Measurements from ENCODE around the gene KMT2D.

DNA sequence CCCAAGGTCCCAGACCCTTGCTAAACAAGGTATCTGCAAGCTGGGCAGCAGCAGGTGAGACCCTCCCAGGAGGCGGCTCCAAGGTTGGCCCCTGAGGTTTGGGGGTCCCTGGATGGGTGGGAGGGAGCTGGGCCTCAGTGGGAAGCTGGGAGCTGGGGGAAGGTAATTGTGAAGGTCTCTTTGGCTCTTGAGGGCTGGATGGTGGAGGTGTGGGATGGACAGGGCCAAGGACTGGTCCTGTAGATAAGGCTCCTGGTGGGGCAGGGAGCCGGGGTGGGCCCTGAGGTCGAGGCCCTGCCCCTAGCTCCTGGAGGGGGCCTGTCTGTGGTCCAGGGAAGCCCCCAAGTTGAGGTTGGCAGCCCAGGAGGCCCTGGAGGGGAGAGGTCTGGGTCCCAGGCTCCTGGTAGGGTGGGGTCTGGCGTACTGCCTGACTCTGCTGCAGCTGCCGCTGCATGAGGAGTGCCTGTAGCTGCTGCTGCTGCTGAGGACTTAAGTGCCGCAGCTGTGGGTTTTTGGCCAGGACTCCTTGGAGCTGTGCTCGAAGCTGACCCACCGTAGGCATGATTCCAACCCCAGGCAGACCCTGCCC, 28.9 kb downstream of the KMT2D start:
- TF ChIP-seq TAF1 (IDR thresholded peaks at IDR 0.05; ENCODE audit: borderline replicate concordance, low read depth, low read length) = no peak
- TF ChIP-seq POLR2A (IDR thresholded peaks at IDR 0.05; ENCODE audit: low read depth, low read length) = no peak
- no peak for TF ChIP-seq POLR2AphosphoS5 (IDR thresholded peaks at IDR 0.05; ENCODE audit: low read depth, low read length)

All from GM12892 (cell line).